Activated CD8-positive, alpha-beta memory T cell treated with anti-CD3 and anti-CD28 coated beads, Interleukin-2, amount 10 ng/mL, durations not matched to agents 7 days and 5 days (primary cell): ENCODE results near the gene FZR1. TPM values are rescaled to one million over a fixed set of nuclear protein-coding genes. Genes with fewer than 3 reads are reported as not detected.

Source experiments
- ATAC-seq: fragments of 150-1000 bp; cut with Tn5 transposase; one replicate; pipeline ENCODE4 v1.10.0; 2021; ENCODE audit warnings: moderate library complexity
- CTCF ChIA-PET: fragments of 350-600 bp; sonication (Branson Sonifier 250); formaldehyde crosslinking; loops from one replicate; lab custom pipeline; 2021; ENCODE audit warnings: antibody characterized with exemption; lab: Charles Lee
- DNase-seq: peaks from one replicate; pipeline ENCODE4 v3.0.0-alpha.2; 2020
- H3K27ac Mint-ChIP-seq: one replicate; pipeline ENCODE4 v1.8.0; 2021; ENCODE audit warnings: mild to moderate bottlenecking, mixed read lengths
- H3K27me3 Mint-ChIP-seq: one replicate; pipeline ENCODE4 v1.8.0; 2021; ENCODE audit warnings: mixed read lengths
- H3K36me3 Mint-ChIP-seq: one replicate; pipeline ENCODE4 v1.8.0; 2021; ENCODE audit warnings: mild to moderate bottlenecking, mixed read lengths
- H3K4me1 Mint-ChIP-seq: one replicate; pipeline ENCODE4 v1.8.0; 2021; ENCODE audit warnings: mixed read lengths
- H3K4me3 Mint-ChIP-seq: one replicate; pipeline ENCODE4 v1.8.0; 2021; ENCODE audit warnings: mild to moderate bottlenecking, moderate library complexity, mixed read lengths
- H3K9me3 Mint-ChIP-seq: one replicate; pipeline ENCODE4 v1.8.0; 2022; ENCODE audit warnings: low read depth, mixed read lengths
- total RNA-seq, 2 experiments: library from RNA; stranded (reverse); gene quantifications; one replicate each; pipeline ENCODE4 v1.2.3, GENCODE V29; 2021

FZR1 gene
- total RNA-seq, 2 experiments from 2014 or later, result 61.4 to 79.1 TPM

GRCh38 chr19:3517638-3518037, 11.5 kb downstream of the FZR1 start:
- Mint-ChIP-seq H3K9me3 (no peaks in the 10 kb centered on the region), H3K27me3 (no peaks in the 10 kb centered on the region), H3K27ac (no peak overlapping the region), H3K4me3 (no peak overlapping the region), H3K4me1 (peaks cover 14% of the 10 kb centered on the region), H3K36me3 (peaks cover 8% of the 10 kb centered on the region)
- no peak for ATAC-seq
- CTCF ChIA-PET, result interaction anchor here (0.8 to 1.6 kb wide), 2 partner anchors 32 to 68 kb away, joined by 4 to 5 read pairs; no protein-coding TSS in a partner anchor
- no peak for DNase-seq

DNA sequence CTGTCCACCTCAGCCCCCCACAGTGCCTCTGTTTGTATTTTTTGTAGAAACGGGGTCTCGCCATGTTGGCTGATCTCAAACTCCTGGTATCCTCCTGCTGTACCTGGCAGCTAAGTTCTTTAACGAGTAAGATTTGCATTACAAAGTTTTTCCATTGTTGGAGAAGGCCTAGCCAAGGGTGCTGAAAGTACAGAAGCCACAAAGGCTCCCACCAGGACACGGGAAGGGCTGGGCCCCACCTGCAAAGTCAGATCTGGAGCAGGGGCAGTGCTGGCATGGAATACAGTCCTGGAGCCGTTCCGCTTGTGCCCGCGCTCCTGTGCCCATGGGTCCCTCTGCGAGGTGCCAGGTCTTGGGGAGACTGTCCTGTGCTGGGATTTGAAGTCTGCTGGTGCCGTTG, 12.1 kb downstream of the FZR1 start:
- H3K9me3 Mint-ChIP-seq, result no peaks in the 10 kb centered on the region
- CTCF ChIA-PET, result interaction anchor here (1.6 kb wide), 1 partner anchor 33 kb away, joined by 5 read pairs; no protein-coding TSS in a partner anchor
- no peak overlapping the region for H3K27ac Mint-ChIP-seq

DNA sequence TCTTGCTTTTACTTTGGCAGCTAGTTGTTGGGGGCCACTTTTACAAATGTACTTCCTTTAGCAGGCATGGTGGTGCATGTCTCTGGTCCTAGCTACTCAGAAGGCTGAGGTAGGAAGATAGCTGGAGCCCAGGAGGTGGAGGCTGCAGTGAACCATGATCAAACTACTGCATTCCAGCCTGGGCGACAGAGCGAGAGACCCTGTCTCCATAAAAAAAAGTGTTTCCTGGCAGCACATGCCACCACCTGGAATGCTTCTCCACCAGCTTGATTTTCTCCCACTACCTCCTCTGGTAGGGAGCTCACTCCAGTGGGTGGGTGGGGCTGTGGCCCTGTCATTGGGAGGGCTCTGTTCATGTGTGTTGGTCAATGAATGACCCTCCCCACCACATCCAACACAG, 12.5 kb downstream of the FZR1 start:
- no peak overlapping the region for H3K27ac Mint-ChIP-seq
- H3K4me1 Mint-ChIP-seq, result peaks cover 14% of the 10 kb centered on the region
- H3K36me3 Mint-ChIP-seq, result peaks cover 8% of the 10 kb centered on the region
- no peak overlapping the region for H3K4me3 Mint-ChIP-seq
- DNase-seq (no peak), ATAC-seq (no peak)
- no peaks in the 10 kb centered on the region for H3K27me3 Mint-ChIP-seq
- no peaks in the 10 kb centered on the region for H3K9me3 Mint-ChIP-seq
- CTCF ChIA-PET, result interaction anchor here (1.6 kb wide), 1 partner anchor 33 kb away, joined by 5 read pairs; no protein-coding TSS in a partner anchor

More for the DNA sequence above, 12.1 kb downstream of the FZR1 start:
- Mint-ChIP-seq H3K4me3 (no peak overlapping the region), H3K27me3 (no peaks in the 10 kb centered on the region), H3K4me1 (peaks cover 14% of the 10 kb centered on the region), H3K36me3 (peaks cover 8% of the 10 kb centered on the region)
- ATAC-seq (no peak), DNase-seq (no peak)

GRCh38 chr19:3519126-3519525, 13.0 kb downstream of the FZR1 start:
- H3K4me1 Mint-ChIP-seq, result peaks cover 14% of the 10 kb centered on the region
- no peaks in the 10 kb centered on the region for H3K9me3 Mint-ChIP-seq
- H3K27ac Mint-ChIP-seq, result no peak overlapping the region
- peaks cover 8% of the 10 kb centered on the region for H3K36me3 Mint-ChIP-seq
- CTCF ChIA-PET, result interaction anchor here (0.6 to 1.6 kb wide), 2 partner anchors 34 to 49 kb away, joined by 3 to 5 read pairs; no protein-coding TSS in a partner anchor
- no peaks in the 10 kb centered on the region for H3K27me3 Mint-ChIP-seq
- ATAC-seq (no peak), DNase-seq (no peak)
- no peak overlapping the region for H3K4me3 Mint-ChIP-seq

- Mint-ChIP-seq H3K4me1 (peaks cover 14% of the 10 kb centered on the region), H3K36me3 (peaks cover 10% of the 10 kb centered on the region), H3K27ac (no peak overlapping the region), H3K4me3 (no peak overlapping the region), H3K9me3 (no peaks in the 10 kb centered on the region), H3K27me3 (no peaks in the 10 kb centered on the region)
- CTCF ChIA-PET, result no interaction called here
- DNase-seq (no peak), ATAC-seq (no peak)
Measured at GRCh38 chr19:3520166-3521103, 14.3 kb downstream of the FZR1 start.

- peaks cover 10% of the 10 kb centered on the region for H3K36me3 Mint-ChIP-seq
- H3K4me1 Mint-ChIP-seq, result peaks cover 12% of the 10 kb centered on the region
- ATAC-seq (no peak), DNase-seq (no peak)
- no peak overlapping the region for H3K27ac Mint-ChIP-seq
- no peaks in the 10 kb centered on the region for H3K27me3 Mint-ChIP-seq
- no peak overlapping the region for H3K4me3 Mint-ChIP-seq
- CTCF ChIA-PET, result no interaction called here
- H3K9me3 Mint-ChIP-seq, result no peaks in the 10 kb centered on the region
Measured at GRCh38 chr19:3521104-3521445, 15.0 kb downstream of the FZR1 start.

DNA sequence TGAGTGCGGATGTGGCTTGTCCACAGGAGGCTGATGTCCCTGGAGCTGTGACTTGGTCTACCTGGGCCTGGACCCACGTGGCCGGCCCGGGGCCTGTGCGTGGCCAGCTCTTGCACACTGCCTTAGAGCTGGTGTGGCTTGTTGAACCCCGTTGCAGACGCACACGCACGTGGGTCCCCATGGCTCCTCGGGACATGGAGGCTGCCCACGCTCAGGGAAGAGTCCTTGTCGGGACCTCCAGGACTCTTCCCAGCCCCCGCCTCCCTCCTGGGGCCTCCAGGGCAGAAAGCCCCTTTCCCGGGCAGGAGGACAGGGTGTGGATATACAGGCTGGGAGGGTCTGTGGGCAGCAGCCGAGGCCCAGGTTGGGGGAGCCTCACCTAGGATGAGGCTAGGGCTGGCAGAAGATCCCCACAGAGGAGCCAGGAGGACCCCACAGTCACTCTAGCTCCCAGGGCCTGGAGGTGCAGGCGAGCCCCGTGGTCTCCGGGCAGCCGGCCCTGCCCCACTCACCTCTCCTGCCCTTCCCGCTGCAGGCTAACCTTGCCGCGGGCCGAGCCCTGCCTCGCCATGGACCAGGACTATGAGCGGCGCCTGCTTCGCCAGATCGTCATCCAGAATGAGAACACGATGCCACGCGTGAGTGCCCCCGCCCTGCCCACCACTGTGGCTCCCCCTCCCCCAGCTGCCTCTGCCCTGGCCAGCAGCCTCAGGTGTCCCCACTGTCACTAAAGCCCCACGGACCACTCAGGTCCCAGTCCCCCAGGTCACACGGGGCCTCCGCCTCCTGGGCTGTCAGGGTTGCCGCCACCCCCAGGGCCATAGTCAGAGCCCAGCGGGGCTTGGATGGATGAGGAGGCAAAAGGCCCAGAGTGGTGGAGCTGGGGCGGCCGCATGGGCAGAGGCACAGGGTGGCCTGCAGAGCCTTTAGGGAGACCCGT, 16.6 kb downstream of the FZR1 start:
- Mint-ChIP-seq H3K27me3 (no peaks in the 10 kb centered on the region), H3K27ac (no peak overlapping the region), H3K36me3 (peaks cover 15% of the 10 kb centered on the region), H3K4me3 (no peak overlapping the region), H3K9me3 (no peaks in the 10 kb centered on the region), H3K4me1 (peaks cover 6% of the 10 kb centered on the region)
- DNase-seq, result no peak
- CTCF ChIA-PET, result no interaction called here
- ATAC-seq, result no peak

GRCh38 chr19:3523361-3524077, 17.4 kb downstream of the FZR1 start:
- DNase-seq, result no peak
- no peaks in the 10 kb centered on the region for H3K9me3 Mint-ChIP-seq
- H3K4me1 Mint-ChIP-seq, result peaks cover 4% of the 10 kb centered on the region
- H3K27me3 Mint-ChIP-seq, result no peaks in the 10 kb centered on the region
- no peak overlapping the region for H3K27ac Mint-ChIP-seq
- ATAC-seq, result no peak
- peaks cover 15% of the 10 kb centered on the region for H3K36me3 Mint-ChIP-seq
- H3K4me3 Mint-ChIP-seq, result no peak overlapping the region
- CTCF ChIA-PET, result no interaction called here

DNA sequence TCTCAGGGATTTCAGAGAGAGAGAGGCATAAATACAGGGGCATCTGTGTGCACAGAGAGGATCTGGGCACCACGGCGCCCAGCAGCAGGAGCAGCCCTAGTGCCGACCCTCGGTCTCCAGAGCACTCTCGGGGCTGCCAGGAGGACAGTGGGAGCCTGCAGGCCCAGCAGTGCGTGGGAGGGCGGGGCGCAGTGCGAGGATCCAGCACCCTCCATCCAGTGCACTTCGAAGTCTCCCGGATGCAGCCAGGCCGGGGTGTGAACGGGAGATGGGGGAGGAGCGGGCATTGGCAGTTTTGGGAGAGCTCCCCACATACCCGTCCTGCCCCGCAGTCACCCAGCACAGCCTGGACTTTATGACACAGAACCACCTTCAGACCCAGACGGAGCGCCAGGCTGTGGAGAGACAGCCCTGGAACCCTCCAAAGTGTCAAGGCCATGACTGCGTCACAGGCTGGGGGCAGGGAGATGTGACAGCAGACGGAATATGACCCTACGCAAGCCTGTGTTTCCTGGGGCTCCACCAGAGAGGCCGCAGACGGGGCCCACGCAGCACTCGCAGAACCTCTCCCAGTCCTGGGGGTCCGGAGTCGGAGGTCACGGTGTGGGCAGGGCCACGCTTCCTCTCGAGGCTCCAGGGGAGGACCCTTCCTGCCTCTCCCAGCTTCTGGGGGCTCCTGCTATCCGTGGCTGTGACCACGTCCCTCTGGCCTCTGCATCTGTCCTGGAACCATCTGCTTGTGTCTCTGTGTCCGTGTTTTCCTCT, 18.1 kb downstream of the FZR1 start:
- DNase-seq (no peak), ATAC-seq (no peak)
- CTCF ChIA-PET, result no interaction called here
- Mint-ChIP-seq H3K36me3 (peaks cover 15% of the 10 kb centered on the region), H3K9me3 (no peaks in the 10 kb centered on the region), H3K27ac (no peak overlapping the region), H3K4me3 (no peak overlapping the region), H3K4me1 (peaks cover 4% of the 10 kb centered on the region), H3K27me3 (no peaks in the 10 kb centered on the region)

DNA sequence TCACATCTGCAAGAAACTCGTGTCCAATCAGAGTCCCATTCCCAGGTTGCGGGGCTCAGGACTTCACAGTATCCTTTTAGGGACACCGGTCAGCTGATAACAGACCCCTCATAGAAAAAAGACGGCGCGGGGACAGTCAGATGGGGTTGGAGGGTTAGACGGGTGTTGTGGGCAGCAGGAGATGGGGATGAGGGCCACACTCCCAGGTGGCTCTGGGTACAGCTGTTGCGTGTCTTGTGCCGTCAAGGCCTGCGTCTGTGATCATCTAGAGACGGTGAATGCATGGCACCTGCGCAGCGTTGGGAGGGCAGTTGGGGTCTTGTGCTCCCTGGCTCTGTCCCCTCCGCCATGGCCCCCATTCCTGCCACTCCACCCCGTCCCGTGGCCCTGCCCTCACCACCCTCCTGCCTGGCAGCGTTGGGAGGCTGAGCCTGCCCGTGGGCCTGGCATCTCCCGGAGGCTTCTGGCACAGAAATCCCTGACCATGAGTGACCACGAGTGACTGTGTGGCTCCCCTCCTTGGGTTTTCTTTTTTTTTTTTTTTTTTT, 18.9 kb downstream of the FZR1 start:
- ATAC-seq (no peak), DNase-seq (no peak)
- Mint-ChIP-seq H3K36me3 (peaks cover 15% of the 10 kb centered on the region), H3K4me1 (peaks cover 4% of the 10 kb centered on the region), H3K27ac (no peak overlapping the region), H3K27me3 (no peaks in the 10 kb centered on the region), H3K4me3 (no peak overlapping the region), H3K9me3 (no peaks in the 10 kb centered on the region)
- CTCF ChIA-PET, result no interaction called here

GRCh38 chr19:3526507-3527237, 20.6 kb downstream of the FZR1 start:
- Mint-ChIP-seq H3K27me3 (no peaks in the 10 kb centered on the region), H3K36me3 (peaks cover 16% of the 10 kb centered on the region), H3K9me3 (no peaks in the 10 kb centered on the region), H3K4me1 (no peaks in the 10 kb centered on the region), H3K27ac (no peak overlapping the region), H3K4me3 (no peak overlapping the region)
- ATAC-seq (no peak), DNase-seq (no peak)
- CTCF ChIA-PET, result interaction anchor here (0.5 to 1.0 kb wide), 2 partner anchors 30 to 741 kb away, joined by 3 read pairs; no protein-coding TSS in a partner anchor
